ENCODE measurements around the gene APOBEC3G.

- no peak for TF ChIP-seq CTCF (conservative IDR thresholded peaks at IDR 0.05)
- TF ChIP-seq ZFX (IDR thresholded peaks at IDR 0.05): no peak
Observed at GRCh38 chr22:39083212-39084165, 6.4 kb downstream of the APOBEC3G start.

Data from C4-2B (cell line).